ENCODE results near the gene NEK10. TPM values are rescaled to one million over a fixed set of nuclear protein-coding genes. Genes with fewer than 3 reads are reported as not detected.
A peak's percentile ranks its signal among the peaks of the same experiment; 100 is the strongest.

Gene NEK10
- total RNA-seq, 4 donors from 2014 or later: 1.6 to 2.6 (median 2.0) TPM

GRCh38 chr3:27357665-27358258, 11.4 kb downstream of the NEK10 start:
- Histone ChIP-seq H3K27ac (no peak overlapping the region), H3K4me3 (replicated peaks in 1 of 3) (no peak overlapping the region), H3K4me1 (peaks cover 0 to 8% of the 10 kb centered on the region in 2 donors), H3K36me3 (no peaks in the 10 kb centered on the region), H3K9me3 (no peaks in the 10 kb centered on the region), H3K27me3 (no peaks in the 10 kb centered on the region)
- WGBS, 2 donors: 19 to 21% methylated on average over 1 of the region's 1 CpG
- TF ChIP-seq POLR2A (IDR thresholded peaks at IDR 0.05) (no peak), CTCF (IDR thresholded peaks at IDR 0.05) (peak in 4 of 6 experiments; percentile 43 to 70 (median 58))
- DNase-seq: peak; percentile 50 to 57
- intact Hi-C loops (cut with DNase I): loop anchor here (10.0 kb wide), 1 partner anchor 307 kb away; no protein-coding TSS in a partner anchor

- Histone ChIP-seq H3K4me3 (replicated peaks in 1 of 3) (no peak overlapping the region), H3K9me3 (no peaks in the 10 kb centered on the region), H3K27ac (no peak overlapping the region), H3K4me1 (peaks cover 0 to 8% of the 10 kb centered on the region in 2 donors), H3K27me3 (no peaks in the 10 kb centered on the region), H3K36me3 (no peaks in the 10 kb centered on the region)
- no peak for DNase-seq
- intact Hi-C loops (cut with DNase I): loop anchor here (10.0 kb wide), 1 partner anchor 308 kb away; no protein-coding TSS in a partner anchor
- no peak for TF ChIP-seq POLR2A (IDR thresholded peaks at IDR 0.05)
- WGBS, 2 donors: 81 to 90% methylated on average over 3 of the region's 3 CpGs
Observed at GRCh38 chr3:27356976-27357375, 12.2 kb downstream of the NEK10 start.

- 69 to 70% methylated on average over 4 of the region's 4 CpGs for WGBS, 2 donors
- no peak for DNase-seq
- no peak for TF ChIP-seq POLR2A (IDR thresholded peaks at IDR 0.05)
- TF ChIP-seq CTCF (IDR thresholded peaks at IDR 0.05): no peak
- no peaks in the 10 kb centered on the region for H3K4me1 ChIP-seq
- H3K27me3 ChIP-seq: no peaks in the 10 kb centered on the region
- H3K36me3 ChIP-seq: no peaks in the 10 kb centered on the region
- no peaks in the 10 kb centered on the region for H3K9me3 ChIP-seq
- intact Hi-C loops (cut with DNase I): loop anchor here (10.0 kb wide), 1 partner anchor 310 kb away; no protein-coding TSS in a partner anchor
- H3K4me3 ChIP-seq (replicated peaks in 1 of 3): no peak overlapping the region
- no peak overlapping the region for H3K27ac ChIP-seq
Observed at GRCh38 chr3:27354588-27355203, 14.5 kb downstream of the NEK10 start.

- DNase-seq: no peak
- no peaks in the 10 kb centered on the region for H3K4me1 ChIP-seq
- intact Hi-C loops (cut with DNase I): loop anchor here (10.0 kb wide), 1 partner anchor 311 kb away; no protein-coding TSS in a partner anchor
- TF ChIP-seq POLR2A (IDR thresholded peaks at IDR 0.05) (no peak), CTCF (IDR thresholded peaks at IDR 0.05) (no peak)
- H3K36me3 ChIP-seq: no peaks in the 10 kb centered on the region
- no peaks in the 10 kb centered on the region for H3K27me3 ChIP-seq
- H3K9me3 ChIP-seq: no peaks in the 10 kb centered on the region
- WGBS, 2 donors: 73 to 77% methylated on average over 5 of the region's 5 CpGs
- H3K27ac ChIP-seq: no peak overlapping the region
- H3K4me3 ChIP-seq (replicated peaks in 1 of 3): no peak overlapping the region
Observed at GRCh38 chr3:27354161-27354560, 15.0 kb downstream of the NEK10 start.

- intact Hi-C loops (cut with DNase I): loop anchor here (10.0 kb wide), 1 partner anchor 312 kb away; no protein-coding TSS in a partner anchor
- Histone ChIP-seq H3K4me3 (replicated peaks in 1 of 3) (no peak overlapping the region), H3K9me3 (no peaks in the 10 kb centered on the region), H3K4me1 (no peaks in the 10 kb centered on the region), H3K27me3 (no peaks in the 10 kb centered on the region), H3K27ac (no peak overlapping the region), H3K36me3 (no peaks in the 10 kb centered on the region)
- TF ChIP-seq CTCF (IDR thresholded peaks at IDR 0.05): no peak
- no peak for TF ChIP-seq POLR2A (IDR thresholded peaks at IDR 0.05)
- 55 to 63% methylated on average over 1 of the region's 1 CpG for WGBS, 2 donors
- no peak for DNase-seq
Observed at GRCh38 chr3:27353221-27353620, 16.0 kb downstream of the NEK10 start.

Measured in thyroid gland (tissue), 4 donors.